M059J (cell line): ENCODE measurements around the gene TMEM238. TPM values are rescaled to one million over a fixed set of nuclear protein-coding genes. Genes with fewer than 3 reads are reported as not detected.

Experiments used
- DNase-seq: peaks from one replicate; pipeline ENCODE4 v3.0.0-alpha.2; 2012; ENCODE audit warnings: low read depth
- total RNA-seq: library from RNA; depleted of rRNA; stranded (reverse); fragments of >200 nt; shearing (Covaris generic); gene quantifications from 2 replicates; pipeline ENCODE4 v1.2.3, GENCODE V29; 2014

TMEM238 gene
- total RNA-seq, 1 experiment from 2014 or later, result 1.2 TPM

- no peak for DNase-seq
These were observed 6.5 kb downstream of the TMEM238 start for GRCh38 chr19:55377356-55378131.

DNA sequence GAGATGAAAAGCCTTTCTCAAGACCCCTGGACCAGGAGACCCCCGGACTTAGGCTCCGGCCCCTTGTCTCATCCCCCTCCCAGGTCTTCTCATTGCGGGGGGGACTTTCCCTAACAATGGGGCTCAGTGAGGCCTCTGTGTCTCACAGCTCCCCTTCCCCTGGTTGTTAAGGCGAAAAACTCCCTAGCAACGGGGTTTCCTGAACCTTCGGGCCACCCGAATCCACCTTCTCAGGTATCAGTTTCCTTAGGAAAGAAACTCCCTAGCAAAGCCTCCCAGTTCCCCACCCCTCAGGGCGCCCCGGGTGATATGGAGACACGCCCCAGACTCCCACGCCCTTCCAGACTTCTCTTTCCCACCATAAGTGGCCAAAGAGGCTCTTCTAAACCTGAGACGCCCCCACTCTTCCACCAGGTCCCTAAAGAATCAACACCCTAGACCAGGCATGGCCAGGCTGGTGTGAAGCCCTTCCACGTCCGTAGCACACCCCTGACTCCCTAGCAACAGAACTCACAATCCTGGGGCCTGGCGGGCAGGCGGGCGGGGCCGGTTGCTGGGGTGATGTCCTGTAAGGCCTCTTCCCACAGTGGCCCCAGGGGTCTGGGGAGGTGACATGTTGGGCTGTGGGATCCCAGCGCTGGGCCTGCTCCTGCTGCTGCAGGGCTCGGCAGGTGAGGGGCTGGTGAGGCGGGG, 7.7 kb downstream of the TMEM238 start, which contains the start of gene TMEM190:
TSS of gene TMEM190 (plus strand) at position 586 of the 693 bp plus-strand sequence. CDS start at position 614, 28 bp downstream.
- peak; percentile 38 for DNase-seq

DNA sequence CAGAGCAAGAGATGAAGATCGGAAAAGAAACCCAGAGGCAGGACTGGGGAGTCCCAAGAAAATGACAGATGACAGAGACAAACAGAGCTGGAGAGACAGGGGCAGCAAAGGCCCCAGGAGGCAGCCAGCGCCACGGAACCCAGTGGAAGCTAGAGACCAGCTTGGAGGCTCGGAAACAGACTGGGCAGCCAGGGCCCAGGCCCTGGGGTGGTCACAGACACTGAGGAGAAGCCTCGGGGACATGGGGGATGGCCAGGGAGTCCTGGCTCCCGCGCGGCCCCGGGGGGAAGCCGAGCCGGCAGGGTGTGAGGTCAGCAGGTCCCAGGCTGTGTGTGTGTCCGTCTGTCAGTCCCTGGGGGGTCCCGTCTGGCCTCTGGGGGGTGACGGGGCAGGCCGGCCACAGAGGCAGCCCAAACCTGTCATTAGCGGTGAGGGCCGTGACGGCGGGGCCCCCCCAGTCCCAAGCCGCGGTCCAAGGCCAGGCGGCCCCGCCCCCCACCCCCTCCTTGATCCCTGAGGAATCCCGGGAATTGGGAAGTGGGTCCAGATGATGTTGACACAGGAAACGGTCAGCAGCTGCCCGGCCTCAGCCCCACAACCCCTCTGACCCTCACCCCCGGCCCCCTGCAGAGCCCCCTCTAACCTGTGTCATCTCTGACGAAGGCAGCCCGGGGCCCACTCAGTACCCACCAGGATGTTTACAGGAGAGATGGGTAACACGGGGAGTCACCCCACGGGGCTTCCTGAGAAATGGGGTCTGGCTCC, 9.9 kb downstream of the TMEM238 start:
- peak; percentile 78 for DNase-seq

DNA sequence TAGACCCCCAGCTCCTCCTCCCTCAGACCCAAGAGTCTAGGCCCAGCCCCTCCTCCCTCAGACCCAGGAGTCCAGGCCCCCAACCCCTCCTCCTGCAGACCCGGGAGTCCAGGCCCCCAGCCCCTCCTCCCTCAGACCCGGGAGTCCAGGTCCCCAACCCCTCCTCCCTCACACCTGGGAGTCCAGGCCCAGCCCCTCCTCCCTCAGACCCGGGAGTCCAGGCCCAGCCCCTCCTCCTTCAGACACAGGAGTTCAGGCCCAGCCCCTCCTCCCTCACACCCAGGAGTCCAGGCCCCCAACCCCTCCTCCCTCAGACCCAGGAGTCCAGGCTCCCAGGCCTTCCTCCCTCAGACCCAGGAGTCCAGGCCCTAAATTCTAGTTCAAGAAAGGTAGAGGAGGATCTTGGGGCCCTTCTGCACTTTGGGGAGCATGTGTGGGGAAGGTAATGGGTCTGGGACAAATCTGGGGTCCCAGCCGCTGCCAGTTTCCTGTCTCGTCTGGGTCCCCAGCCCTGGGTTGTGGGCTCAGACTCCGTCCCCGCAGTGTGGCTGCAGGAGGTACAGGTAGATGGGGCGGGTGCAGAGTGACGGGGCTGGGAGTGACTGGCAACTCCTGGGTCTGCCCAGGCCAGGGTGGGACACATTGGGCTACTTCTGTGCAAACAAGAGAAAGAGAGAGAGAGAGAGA, 10.6 kb downstream of the TMEM238 start:
- peak; percentile 64 for DNase-seq

GRCh38 chr19:55372316-55373081, 11.6 kb downstream of the TMEM238 start:
- DNase-seq, result peak; percentile 87

DNA sequence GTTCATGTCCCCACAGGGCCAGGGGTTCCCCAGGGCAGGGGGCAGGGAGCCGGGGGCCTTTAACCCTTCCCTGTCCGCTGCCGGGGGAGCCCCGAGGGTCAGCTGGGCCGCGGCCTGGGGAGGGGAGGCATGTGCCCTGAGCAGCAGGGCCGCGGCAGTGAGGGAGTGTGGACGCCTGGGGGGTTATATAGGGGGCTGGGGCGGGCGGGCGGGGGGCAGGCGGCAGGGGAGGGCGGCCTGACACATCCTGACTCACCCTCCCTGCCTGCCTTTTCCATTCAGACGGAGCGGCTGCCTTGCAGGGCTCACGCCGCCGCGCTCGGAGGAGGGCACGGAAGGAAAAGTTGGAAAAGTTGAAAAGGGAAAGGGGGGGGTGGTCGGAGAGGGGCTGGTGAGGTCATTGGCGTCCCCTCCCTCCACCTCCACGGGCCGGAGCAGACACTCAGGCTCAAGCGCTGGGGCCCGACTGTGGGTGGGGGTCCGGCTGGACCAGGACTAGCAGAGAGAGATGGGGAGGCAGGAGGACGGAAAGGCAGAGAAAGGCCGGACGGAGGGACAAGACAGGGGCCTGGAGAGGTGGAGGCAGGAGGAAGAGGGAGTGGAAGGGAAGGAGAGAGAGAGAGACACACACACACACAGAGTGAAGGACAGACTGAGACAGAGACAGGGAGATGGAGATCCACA, 13.6 kb downstream of the TMEM238 start, which contains the start of gene IL11:
TSS of gene IL11 (minus strand) at position 159 of the 684 bp plus-strand sequence. CDS start at position 6, 153 bp downstream.
- DNase-seq, result peak; percentile 86

DNA sequence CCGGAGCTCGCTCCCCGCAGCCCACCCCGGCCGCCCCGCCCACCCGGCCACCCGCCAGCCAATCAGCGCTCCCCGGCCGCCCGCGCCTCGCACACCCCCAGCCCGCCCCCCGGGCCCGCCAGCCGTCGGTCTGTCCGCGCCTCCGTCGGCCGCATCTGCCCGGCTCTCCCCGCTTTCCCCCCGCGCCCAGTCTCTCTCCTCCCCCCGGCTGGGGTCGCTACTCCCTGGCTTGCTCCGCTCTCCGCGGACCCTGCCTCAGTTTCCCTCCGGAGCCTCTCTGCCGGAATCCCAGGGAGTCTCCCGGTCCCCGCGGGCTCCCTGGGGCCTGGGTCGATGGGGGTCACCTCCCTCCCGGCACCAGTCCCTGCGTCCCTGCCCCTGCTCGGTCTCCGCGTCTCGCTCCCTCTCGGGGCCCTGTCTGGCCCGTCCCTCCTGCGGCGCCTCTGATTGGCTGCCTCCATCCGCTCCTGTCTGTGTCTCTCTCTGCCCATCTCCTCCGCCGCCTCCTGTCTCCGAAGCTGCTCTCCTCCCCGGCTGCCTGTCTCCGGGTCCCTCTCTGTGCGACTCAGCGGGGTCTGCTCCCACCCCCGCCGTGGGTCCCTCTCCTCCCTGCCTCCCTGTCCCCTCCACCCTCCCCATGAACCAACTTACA, 14.3 kb downstream of the TMEM238 start:
- DNase-seq, result peak; percentile 81

- DNase-seq, result peak; percentile 63
These were observed 15.2 kb downstream of the TMEM238 start for GRCh38 chr19:55368701-55369563.

DNA sequence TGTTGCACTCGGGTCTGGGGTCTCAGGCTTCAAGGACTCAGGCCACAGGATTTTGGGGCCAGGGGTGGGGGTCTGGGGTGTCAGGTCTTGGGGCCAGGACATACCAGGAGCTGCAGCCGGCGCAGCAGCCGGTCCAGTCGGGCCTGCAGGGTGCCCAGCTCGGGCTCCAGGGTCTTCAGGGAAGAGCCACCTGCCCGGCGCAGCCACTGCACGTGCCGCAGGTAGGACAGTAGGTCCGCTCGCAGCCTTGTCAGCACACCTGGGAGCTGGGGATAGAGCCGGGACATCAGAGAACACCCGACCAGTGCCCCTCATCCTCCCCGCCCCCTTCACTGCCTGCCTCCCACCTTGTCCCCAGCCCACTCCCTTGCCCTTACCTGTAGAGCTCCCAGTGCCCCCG, 16.0 kb downstream of the TMEM238 start:
- no peak for DNase-seq

GRCh38 chr19:55366790-55367189, 17.3 kb downstream of the TMEM238 start:
- no peak for DNase-seq

DNA sequence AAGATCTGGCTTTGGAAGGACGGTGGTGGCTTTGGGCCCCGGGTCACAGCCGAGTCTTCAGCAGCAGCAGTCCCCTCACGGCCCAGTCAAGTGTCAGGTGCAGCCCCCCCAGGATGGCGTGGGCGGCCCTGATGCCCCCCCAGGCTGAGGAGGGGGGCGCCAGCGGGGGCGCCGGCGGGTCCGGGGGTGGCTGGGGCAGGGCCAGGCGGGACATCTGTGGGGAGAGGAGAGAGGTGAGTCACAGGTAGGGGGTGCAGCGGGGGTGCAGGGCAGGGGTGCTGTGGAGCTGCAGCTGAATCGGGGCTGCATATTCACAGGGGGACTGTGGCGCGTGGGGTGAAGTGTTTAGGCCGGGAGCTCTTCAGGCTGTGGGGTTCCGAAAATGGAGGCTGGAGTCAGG, 18.1 kb downstream of the TMEM238 start:
- DNase-seq, result no peak

DNA sequence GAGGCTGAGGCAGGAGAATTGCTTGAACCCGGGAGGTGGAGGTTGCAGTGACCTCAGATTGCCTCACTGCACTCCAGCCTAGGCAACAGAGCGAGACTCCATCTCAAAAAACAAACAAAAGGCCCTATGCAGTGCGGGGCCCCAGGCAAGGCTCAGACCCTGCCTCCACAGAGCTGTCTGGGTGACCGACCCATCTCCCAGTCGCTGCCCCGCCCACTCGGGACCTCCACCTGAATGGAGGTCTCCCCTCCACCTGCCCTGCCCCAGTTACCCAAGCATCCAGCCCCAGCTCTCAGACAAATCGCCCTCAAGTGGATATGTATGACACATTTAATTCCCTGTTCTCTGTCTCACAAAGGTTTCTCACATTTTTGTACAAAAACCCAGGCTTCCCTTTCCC, 18.8 kb downstream of the TMEM238 start:
- DNase-seq, result no peak

DNA sequence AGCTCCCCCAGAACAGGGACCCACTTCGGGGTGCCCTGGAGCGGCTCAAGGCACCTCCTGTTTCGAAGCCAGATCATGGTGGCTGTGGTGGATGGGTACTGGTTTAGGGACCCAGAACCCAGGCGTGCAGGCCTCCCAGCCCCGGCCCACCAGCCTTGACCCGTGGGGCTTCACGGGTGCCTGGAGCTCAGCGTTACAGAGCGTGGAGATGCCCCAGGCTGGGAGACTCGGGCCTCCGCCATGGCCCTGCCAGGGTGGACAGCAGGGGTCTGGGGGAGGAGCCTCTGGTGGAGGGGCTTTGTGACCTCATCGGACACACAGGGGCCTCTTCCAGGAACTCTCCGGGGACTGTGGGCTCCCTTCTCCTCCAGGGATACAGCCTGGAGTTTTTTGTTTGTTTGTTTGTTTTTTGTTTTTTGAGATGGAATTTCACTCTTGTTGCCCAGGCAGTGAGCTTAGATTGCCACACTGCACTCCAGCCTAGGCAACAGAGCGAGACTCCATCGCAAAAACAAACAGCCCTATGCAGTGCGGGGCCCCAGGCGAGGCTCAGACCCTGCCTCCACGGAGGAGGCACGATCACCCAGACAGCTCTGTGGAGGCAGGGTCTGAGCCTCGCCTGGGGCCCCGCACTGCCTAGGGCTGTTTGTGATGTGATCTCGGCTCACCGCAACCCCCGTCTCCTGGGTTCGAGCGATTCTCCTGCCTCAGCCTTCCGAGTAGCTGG, 20.9 kb downstream of the TMEM238 start, which contains the start of gene GARIN5B:
TSS of gene GARIN5B (minus strand) at position 271 of the 727 bp plus-strand sequence. CDS start at position 77, 194 bp downstream.
- peak; percentile 41 for DNase-seq

- no peak for DNase-seq
These were observed 21.7 kb downstream of the TMEM238 start for GRCh38 chr19:55362174-55362989.

DNA sequence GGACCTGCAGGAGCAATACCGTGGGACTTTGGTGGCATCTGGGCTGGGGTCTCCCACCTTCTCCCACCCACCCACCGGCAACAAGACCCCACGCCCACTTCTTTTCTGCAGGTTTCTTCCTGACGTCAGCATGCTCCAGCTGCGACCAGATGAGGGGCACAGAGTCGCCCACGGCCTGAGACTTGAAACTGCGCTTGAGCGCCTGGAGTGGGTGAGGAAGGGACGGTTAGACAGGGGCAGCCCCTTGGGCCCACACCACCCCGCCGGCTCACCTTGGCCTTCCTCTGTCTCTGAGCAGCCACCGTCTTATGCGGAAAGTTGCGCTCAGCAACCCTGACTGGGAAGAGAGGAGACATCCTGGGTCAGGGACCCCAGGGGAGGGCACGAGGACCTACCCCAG, 23.2 kb downstream of the TMEM238 start:
- DNase-seq, result no peak

DNA sequence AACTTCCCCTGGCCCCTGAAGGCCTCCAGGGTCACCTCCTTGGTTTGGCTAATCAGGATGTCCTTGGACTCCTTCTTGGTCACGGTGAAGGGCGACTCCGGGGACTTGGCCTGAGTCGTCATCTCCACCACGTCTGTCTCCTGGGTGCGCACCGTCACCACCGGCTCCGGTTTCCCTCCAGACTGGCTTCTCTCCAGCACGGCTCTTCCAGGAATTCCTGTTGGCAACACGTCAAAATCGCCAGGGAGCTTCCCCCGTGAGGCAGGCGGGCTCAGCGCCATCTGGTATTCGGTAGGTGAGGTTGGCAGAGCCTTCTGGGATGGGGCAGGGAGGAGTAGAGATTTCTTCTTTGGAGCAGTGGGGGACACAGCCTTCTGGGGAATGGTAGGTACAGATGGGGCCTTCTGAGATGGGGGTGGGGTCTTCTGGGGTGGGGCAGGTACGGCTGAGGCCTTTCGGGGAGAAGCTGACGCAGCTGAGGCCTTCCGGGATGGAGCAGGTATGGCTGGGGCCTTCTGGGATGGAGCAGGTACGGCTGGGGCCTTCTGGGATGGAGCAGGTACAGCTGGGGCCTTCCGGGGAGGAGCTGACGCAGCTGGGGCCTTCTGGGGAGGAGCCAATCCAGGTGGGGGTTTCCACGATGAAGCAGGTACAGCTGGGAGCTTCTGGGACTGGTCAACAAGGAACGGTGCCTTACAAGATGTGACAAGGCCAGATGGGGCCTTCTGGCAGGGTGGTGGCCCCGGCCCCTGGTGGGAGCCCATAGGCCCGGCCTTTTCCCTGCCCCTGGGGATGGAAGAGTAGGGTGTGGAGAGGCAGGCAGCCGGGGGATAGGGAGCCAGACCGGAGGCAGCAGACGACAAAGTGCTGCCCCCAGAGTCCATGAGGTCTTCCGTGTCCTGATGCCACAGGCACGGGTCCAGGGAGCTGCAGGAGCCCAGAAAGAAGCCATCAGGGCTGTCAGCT, 24.9 kb downstream of the TMEM238 start:
- DNase-seq, result no peak
